ENCODE measurements around the gene TRAPPC2L.

TRAPPC2L gene

DNA sequence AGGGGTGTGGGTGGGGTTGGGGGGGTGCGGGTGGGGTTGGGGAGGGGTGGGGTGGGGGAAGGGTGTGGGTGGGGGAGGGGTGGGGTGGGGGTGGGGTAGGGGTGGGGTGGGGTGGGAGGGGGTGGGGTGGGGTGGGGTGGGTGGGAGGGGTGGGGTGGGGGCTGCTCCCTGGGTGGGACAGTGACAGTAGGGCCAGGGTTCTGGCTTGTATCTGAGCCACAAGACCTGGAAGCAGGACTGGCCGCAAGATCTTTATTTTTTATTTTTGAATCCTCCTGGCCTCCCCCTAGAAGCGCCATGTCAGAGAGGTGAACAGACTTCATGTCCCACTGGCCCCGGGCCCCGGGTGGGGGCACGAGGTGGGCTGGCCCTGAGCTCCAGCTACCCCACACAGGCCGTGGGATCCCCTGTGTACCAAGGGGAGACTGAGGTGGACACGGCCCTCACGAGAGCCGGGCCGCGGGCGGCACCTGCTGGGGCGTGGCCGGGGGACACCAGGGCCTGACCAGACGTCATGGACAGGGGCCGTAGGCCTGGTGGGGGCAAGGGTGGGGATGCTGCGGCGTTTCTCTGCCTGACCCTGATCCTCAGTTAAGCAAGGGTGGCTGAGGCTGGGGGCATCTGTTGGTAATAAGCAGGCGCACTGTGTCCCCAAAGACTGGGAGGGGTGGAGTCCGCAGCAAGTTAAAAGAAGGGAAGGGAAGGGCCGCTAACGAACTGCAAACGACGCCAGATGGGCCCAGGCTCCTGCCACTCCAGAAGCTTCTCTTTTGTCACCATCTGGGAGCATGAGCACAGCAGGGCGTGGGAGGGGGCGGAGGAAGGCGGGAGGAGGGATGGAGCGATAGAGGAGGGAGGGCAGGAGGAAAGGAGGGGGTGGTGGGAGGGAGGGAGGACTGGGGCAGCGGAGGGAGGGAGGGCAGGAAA, 31.8 kb downstream of the TRAPPC2L start:
- no peak for TF ChIP-seq POLR2AphosphoS5 (IDR thresholded peaks at IDR 0.05; ENCODE audit: low read depth, low read length)
- TF ChIP-seq TAF1 (IDR thresholded peaks at IDR 0.05; ENCODE audit: borderline replicate concordance, insufficient read depth, low read length): no peak
- no peak for TF ChIP-seq FOXP2 (optimal IDR thresholded peaks at IDR 0.05; ENCODE audit: borderline replicate concordance, extremely low read depth, extremely low read length, insufficient read depth)
- no peak for TF ChIP-seq SIN3A (IDR thresholded peaks at IDR 0.05; ENCODE audit: borderline replicate concordance, insufficient read depth, low read length)
- TF ChIP-seq, protein P1, sequence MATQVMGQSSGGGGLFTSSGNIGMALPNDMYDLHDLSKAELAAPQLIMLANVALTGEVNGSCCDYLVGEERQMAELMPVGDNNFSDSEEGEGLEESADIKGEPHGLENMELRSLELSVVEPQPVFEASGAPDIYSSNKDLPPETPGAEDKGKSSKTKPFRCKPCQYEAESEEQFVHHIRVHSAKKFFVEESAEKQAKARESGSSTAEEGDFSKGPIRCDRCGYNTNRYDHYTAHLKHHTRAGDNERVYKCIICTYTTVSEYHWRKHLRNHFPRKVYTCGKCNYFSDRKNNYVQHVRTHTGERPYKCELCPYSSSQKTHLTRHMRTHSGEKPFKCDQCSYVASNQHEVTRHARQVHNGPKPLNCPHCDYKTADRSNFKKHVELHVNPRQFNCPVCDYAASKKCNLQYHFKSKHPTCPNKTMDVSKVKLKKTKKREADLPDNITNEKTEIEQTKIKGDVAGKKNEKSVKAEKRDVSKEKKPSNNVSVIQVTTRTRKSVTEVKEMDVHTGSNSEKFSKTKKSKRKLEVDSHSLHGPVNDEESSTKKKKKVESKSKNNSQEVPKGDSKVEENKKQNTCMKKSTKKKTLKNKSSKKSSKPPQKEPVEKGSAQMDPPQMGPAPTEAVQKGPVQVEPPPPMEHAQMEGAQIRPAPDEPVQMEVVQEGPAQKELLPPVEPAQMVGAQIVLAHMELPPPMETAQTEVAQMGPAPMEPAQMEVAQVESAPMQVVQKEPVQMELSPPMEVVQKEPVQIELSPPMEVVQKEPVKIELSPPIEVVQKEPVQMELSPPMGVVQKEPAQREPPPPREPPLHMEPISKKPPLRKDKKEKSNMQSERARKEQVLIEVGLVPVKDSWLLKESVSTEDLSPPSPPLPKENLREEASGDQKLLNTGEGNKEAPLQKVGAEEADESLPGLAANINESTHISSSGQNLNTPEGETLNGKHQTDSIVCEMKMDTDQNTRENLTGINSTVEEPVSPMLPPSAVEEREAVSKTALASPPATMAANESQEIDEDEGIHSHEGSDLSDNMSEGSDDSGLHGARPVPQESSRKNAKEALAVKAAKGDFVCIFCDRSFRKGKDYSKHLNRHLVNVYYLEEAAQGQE (IDR thresholded peaks at IDR 0.05; ENCODE audit: insufficient read depth in 1 of 2, low read depth in 2 of 2, low read length in 2 of 2): no peak

DNA sequence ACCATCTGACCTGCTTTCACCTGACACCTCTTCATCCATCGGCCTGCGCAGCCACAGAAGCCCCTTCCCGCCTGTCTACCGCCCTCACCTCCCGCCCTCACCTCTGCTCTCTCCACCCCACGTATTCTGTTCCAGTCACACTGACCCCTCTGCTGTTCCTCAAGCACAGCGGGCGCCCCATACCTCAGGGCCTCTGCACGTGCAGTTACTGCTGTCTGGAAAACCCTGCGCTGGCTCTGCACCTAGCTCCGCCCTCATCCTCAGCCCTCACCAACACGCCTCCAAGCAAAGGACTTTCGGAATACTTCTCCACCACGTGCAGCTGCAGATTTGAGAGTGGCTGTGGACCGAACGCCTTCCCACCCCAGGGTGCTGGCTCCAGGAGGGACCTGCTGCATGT, 34.2 kb downstream of the TRAPPC2L start:
- TF ChIP-seq TAF1 (IDR thresholded peaks at IDR 0.05; ENCODE audit: borderline replicate concordance, insufficient read depth, low read length) (no peak), FOXP2 (optimal IDR thresholded peaks at IDR 0.05; ENCODE audit: borderline replicate concordance, extremely low read depth, extremely low read length, insufficient read depth) (no peak), POLR2AphosphoS5 (IDR thresholded peaks at IDR 0.05; ENCODE audit: low read depth, low read length) (no peak), SIN3A (IDR thresholded peaks at IDR 0.05; ENCODE audit: borderline replicate concordance, insufficient read depth, low read length) (no peak)
- TF ChIP-seq, protein P1 (IDR thresholded peaks at IDR 0.05; ENCODE audit: insufficient read depth in 1 of 2, low read depth in 2 of 2, low read length in 2 of 2): no peak

GRCh38 chr16:88892065-88892464, 35.1 kb downstream of the TRAPPC2L start:
- TF ChIP-seq, protein P1 (IDR thresholded peaks at IDR 0.05; ENCODE audit: insufficient read depth in 1 of 2, low read depth in 2 of 2, low read length in 2 of 2): no peak
- TF ChIP-seq TAF1 (IDR thresholded peaks at IDR 0.05; ENCODE audit: borderline replicate concordance, insufficient read depth, low read length): no peak
- TF ChIP-seq POLR2AphosphoS5 (IDR thresholded peaks at IDR 0.05; ENCODE audit: low read depth, low read length): no peak
- no peak for TF ChIP-seq SIN3A (IDR thresholded peaks at IDR 0.05; ENCODE audit: borderline replicate concordance, insufficient read depth, low read length)
- no peak for TF ChIP-seq FOXP2 (optimal IDR thresholded peaks at IDR 0.05; ENCODE audit: borderline replicate concordance, extremely low read depth, extremely low read length, insufficient read depth)

- TF ChIP-seq, protein P1 (IDR thresholded peaks at IDR 0.05; ENCODE audit: insufficient read depth in 1 of 2, low read depth in 2 of 2, low read length in 2 of 2): no peak
- TF ChIP-seq SIN3A (IDR thresholded peaks at IDR 0.05; ENCODE audit: borderline replicate concordance, insufficient read depth, low read length) (no peak), POLR2AphosphoS5 (IDR thresholded peaks at IDR 0.05; ENCODE audit: low read depth, low read length) (no peak), FOXP2 (optimal IDR thresholded peaks at IDR 0.05; ENCODE audit: borderline replicate concordance, extremely low read depth, extremely low read length, insufficient read depth) (no peak), TAF1 (IDR thresholded peaks at IDR 0.05; ENCODE audit: borderline replicate concordance, insufficient read depth, low read length) (no peak)
These were observed 36.4 kb downstream of the TRAPPC2L start for GRCh38 chr16:88893127-88893968.
